GM12892 (cell line): Measurements from ENCODE around the gene ZBTB7B.

Experiments used
- POLR2A ChIP-seq: IDR thresholded peaks from 2 replicates; pipeline ENCODE4 v1.6.1; 2011; ENCODE audit warnings: low read depth, low read length, control low read depth
- POLR2AphosphoS5 ChIP-seq: IDR thresholded peaks from 2 replicates; pipeline ENCODE4 v1.6.1; 2011; ENCODE audit warnings: low read depth, low read length, control low read depth

DNA sequence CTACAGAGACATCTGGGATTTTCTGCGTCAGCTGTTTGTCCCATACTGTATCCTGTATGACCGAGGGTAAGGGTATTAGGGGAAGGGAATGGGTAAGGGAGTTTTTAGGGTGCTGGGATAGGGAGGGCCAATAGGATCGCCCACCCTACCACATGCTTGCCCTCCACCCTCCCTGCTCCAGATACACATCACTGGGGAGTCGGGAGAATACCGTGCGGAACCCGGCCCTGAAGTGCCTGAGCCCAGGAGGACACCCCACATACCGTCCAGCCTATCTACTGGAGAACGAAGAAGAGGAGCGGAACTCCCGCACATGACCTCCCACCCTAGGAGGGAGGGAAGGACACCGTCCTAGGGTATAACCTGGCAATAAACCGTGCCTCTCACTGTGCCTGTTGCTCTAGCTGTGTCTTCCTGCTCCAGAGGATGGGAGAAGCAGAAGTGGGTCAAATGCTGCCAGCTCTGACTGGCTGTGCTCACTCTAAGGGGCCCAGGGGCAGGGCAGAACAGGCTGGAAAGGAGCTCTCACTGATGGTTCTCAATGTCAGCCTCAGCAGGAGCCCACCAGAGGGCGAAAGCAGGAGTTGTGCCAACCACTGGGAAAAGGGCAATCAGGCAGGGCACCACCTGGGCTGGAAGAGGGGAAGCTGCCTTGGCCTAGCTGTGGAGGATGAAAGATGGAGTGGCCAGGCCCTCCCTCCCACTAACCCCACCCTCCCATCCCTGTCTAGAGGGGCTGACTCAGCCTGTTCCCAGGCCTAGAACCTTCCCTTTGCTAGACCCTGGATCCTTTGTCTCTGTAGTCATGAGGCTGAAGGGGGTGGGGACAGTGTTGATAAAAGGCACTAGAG lies 9.7 kb upstream of the ZBTB7B start:
- TF ChIP-seq POLR2AphosphoS5 (no peak), POLR2A (no peak)
